ENCODE data around the gene RBM18.

The RBM18 gene

DNA sequence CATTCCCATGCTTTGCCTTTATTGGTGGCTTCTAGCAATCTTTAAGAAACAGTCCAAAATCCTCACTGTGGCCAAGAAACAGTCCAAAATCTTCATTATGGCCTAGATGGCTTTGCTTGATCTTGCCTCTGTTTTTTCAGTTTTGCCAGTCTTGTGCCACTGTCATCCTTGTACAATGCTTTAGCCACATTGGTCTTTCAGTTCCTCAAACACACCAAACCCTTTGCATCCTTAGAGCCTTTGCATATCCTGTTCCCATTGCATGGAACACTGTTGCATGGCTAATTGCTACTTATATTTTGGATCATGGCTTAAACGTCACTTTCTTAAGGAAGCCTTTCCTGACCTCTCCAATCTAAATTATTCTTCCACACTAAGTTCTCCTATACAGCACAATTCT lies 22.1 kb upstream of the RBM18 start:
- no peak for DNase-seq
- peaks cover 22% of the 10 kb centered on the region for H3K36me3 ChIP-seq (replicated peaks)
- no peak overlapping the region for H3K4me3 ChIP-seq (ENCODE audit: low read depth, low read length)
- no peaks in the 10 kb centered on the region for H3K27me3 ChIP-seq (replicated peaks)
- in situ Hi-C loops (cut with HindIII; ENCODE audit: low pct_ligation_motif_present, low sequenced_read_pairs), result no loop called here
- TF ChIP-seq, protein P1, sequence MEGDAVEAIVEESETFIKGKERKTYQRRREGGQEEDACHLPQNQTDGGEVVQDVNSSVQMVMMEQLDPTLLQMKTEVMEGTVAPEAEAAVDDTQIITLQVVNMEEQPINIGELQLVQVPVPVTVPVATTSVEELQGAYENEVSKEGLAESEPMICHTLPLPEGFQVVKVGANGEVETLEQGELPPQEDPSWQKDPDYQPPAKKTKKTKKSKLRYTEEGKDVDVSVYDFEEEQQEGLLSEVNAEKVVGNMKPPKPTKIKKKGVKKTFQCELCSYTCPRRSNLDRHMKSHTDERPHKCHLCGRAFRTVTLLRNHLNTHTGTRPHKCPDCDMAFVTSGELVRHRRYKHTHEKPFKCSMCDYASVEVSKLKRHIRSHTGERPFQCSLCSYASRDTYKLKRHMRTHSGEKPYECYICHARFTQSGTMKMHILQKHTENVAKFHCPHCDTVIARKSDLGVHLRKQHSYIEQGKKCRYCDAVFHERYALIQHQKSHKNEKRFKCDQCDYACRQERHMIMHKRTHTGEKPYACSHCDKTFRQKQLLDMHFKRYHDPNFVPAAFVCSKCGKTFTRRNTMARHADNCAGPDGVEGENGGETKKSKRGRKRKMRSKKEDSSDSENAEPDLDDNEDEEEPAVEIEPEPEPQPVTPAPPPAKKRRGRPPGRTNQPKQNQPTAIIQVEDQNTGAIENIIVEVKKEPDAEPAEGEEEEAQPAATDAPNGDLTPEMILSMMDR (IDR thresholded peaks at IDR 0.05; ENCODE audit: low read depth, low read length, missing control alignments), result no peak
- no peak overlapping the region for H3K27ac ChIP-seq

DNA sequence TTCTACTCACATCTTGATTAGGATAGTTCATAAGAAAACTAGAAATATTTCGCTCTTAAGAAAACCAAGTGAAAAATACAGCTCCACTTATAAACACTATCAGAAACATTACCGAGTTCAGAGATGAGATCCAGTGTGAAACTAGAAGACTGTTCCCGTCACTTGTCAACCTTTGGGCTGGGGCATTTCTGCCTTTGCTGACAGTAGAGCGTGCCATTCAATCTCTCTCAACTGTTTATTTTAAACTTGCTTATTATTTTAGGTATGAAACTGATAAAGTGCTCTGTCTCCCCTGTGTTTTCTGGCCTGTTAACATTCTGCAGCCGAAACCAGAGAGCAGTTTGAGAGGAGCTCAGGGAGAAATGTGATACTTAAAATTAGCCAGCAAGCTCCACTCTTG lies 16.7 kb upstream of the RBM18 start:
- TF ChIP-seq, protein P1 (IDR thresholded peaks at IDR 0.05; ENCODE audit: low read depth, low read length, missing control alignments), result no peak
- H3K27ac ChIP-seq, result no peak overlapping the region
- in situ Hi-C loops (cut with HindIII; ENCODE audit: low pct_ligation_motif_present, low sequenced_read_pairs), result no loop called here

DNA sequence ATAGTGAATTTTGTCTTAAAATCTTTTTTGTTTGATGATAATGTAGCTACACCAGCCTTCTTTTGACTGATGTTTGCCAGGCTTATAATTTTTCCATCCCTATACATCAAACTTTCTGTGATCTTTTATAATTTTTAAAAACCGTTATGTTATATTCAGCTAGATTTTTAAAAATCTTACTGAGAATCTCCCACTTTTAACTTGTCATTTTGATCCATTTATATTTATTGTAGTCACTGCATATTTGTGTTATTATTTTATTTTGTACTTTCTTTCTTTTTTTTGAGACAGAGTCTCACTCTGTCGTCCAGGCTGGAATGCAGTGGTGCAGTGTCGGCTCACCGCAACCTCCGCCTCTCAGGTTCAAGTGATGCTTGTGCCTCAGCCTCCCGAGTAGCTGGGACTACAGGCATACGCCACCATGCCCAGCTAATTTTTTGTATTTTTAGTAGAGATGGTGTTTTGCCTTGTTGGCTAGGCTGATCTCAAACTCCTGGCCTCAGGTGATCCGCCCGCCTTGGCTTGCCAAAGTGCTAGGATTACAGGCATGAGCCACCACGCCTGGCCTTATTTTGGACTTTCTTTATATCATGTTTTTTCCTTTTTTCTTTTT lies 12.8 kb upstream of the RBM18 start:
- H3K36me3 ChIP-seq (replicated peaks), result peaks cover 10% of the 10 kb centered on the region
- TF ChIP-seq, protein P1 (IDR thresholded peaks at IDR 0.05; ENCODE audit: low read depth, low read length, missing control alignments), result no peak
- H3K27ac ChIP-seq, result no peak overlapping the region
- no peak overlapping the region for H3K4me3 ChIP-seq (ENCODE audit: low read depth, low read length)
- H3K27me3 ChIP-seq (replicated peaks), result no peaks in the 10 kb centered on the region
- no peak for DNase-seq
- in situ Hi-C loops (cut with HindIII; ENCODE audit: low pct_ligation_motif_present, low sequenced_read_pairs), result no loop called here

More for the DNA sequence above, 16.7 kb upstream of the RBM18 start:
- H3K27me3 ChIP-seq (replicated peaks), result no peaks in the 10 kb centered on the region
- H3K36me3 ChIP-seq (replicated peaks), result peaks cover 15% of the 10 kb centered on the region
- no peak overlapping the region for H3K4me3 ChIP-seq (ENCODE audit: low read depth, low read length)
- DNase-seq, result no peak

DNA sequence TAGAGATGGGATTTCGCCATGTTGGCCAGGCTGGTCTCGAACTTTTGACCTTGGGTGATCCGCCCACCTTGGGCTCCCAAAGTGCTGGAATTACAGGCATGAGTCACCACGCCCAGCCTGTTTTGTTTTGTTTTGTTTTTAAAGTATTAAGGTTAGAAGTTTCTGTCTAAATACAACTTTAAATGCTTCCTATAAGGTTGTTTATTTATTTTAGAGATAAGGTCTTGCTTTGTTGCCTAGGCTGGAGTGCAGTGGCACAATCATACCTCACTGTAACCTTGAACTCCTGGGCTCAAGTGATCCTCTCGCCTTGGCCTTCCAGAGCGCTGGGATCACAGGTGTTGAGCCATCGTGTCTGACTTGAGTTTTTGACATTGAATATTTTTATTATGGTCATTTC lies 11.5 kb upstream of the RBM18 start:
- in situ Hi-C loops (cut with HindIII; ENCODE audit: low pct_ligation_motif_present, low sequenced_read_pairs), result no loop called here
- Histone ChIP-seq H3K27ac (no peak overlapping the region), H3K27me3 (replicated peaks) (no peaks in the 10 kb centered on the region), H3K4me3 (ENCODE audit: low read depth, low read length) (no peak overlapping the region), H3K36me3 (replicated peaks) (peaks cover 9% of the 10 kb centered on the region)
- no peak for DNase-seq
- TF ChIP-seq, protein P1 (IDR thresholded peaks at IDR 0.05; ENCODE audit: low read depth, low read length, missing control alignments), result no peak

DNA sequence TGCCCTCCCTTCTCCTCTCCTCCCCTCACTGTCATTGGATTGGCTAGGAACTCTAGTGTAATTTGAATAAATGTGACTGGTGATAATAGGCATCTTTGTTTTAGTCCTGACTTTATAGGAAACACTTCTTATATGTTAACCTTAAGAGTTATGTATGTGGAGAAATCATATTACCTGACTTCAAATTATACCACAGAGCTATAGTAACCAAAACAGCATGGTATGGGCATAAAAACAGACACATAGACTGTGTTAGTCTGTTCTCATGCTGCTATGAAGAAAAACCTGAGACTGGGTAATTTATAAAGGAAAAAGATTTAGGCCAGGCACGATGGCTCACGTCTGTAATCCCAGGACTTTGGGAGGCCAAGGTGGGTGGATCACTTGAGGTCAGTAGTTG lies 9.4 kb upstream of the RBM18 start:
- Histone ChIP-seq H3K27ac (no peak overlapping the region), H3K4me3 (ENCODE audit: low read depth, low read length) (no peak overlapping the region), H3K36me3 (replicated peaks) (peaks cover 12% of the 10 kb centered on the region), H3K27me3 (replicated peaks) (no peaks in the 10 kb centered on the region)
- DNase-seq, result no peak
- in situ Hi-C loops (cut with HindIII; ENCODE audit: low pct_ligation_motif_present, low sequenced_read_pairs), result no loop called here
- TF ChIP-seq, protein P1 (IDR thresholded peaks at IDR 0.05; ENCODE audit: low read depth, low read length, missing control alignments), result no peak
